ENCODE measurements around the gene KLF7. TPM values are rescaled to one million over a fixed set of nuclear protein-coding genes. Genes with fewer than 3 reads are reported as not detected.

The KLF7 gene
- total RNA-seq, 1 donor from 2014 or later, result 120 TPM

GRCh38 chr2:207131594-207131993 lies 34.2 kb downstream of the KLF7 start:
- H3K36me3 Mint-ChIP-seq (ENCODE audit: low read depth, unreplicated experiment), result peaks cover 42% of the 10 kb centered on the region
- no peak overlapping the region for H3K4me3 Mint-ChIP-seq (ENCODE audit: unreplicated experiment)
- DNase-seq (ENCODE audit: low spot score), result no peak
- H3K9me3 Mint-ChIP-seq (ENCODE audit: unreplicated experiment), result no peaks in the 10 kb centered on the region
- peak overlapping the region; percentile 19 for H3K27ac Mint-ChIP-seq (ENCODE audit: unreplicated experiment)
- TF ChIP-seq CTCF (IDR thresholded peaks at IDR 0.05; ENCODE audit: unreplicated experiment), result no peak
- H3K27me3 Mint-ChIP-seq (ENCODE audit: unreplicated experiment), result peaks cover 2% of the 10 kb centered on the region
- peaks cover 63% of the 10 kb centered on the region for H3K4me1 Mint-ChIP-seq (ENCODE audit: unreplicated experiment)

- no peak for TF ChIP-seq CTCF (IDR thresholded peaks at IDR 0.05; ENCODE audit: unreplicated experiment)
- peaks cover 2% of the 10 kb centered on the region for H3K27me3 Mint-ChIP-seq (ENCODE audit: unreplicated experiment)
- H3K36me3 Mint-ChIP-seq (ENCODE audit: low read depth, unreplicated experiment), result peaks cover 41% of the 10 kb centered on the region
- peaks cover 60% of the 10 kb centered on the region for H3K4me1 Mint-ChIP-seq (ENCODE audit: unreplicated experiment)
- DNase-seq (ENCODE audit: low spot score), result no peak
- H3K4me3 Mint-ChIP-seq (ENCODE audit: unreplicated experiment), result no peak overlapping the region
- no peak overlapping the region for H3K27ac Mint-ChIP-seq (ENCODE audit: unreplicated experiment)
- H3K9me3 Mint-ChIP-seq (ENCODE audit: unreplicated experiment), result no peaks in the 10 kb centered on the region
Observed at GRCh38 chr2:207130958-207131521, 34.7 kb downstream of the KLF7 start.

- Mint-ChIP-seq H3K4me3 (ENCODE audit: unreplicated experiment) (no peak overlapping the region), H3K4me1 (ENCODE audit: unreplicated experiment) (peaks cover 56% of the 10 kb centered on the region), H3K9me3 (ENCODE audit: unreplicated experiment) (no peaks in the 10 kb centered on the region), H3K27me3 (ENCODE audit: unreplicated experiment) (peaks cover 2% of the 10 kb centered on the region), H3K27ac (ENCODE audit: unreplicated experiment) (no peak overlapping the region), H3K36me3 (ENCODE audit: low read depth, unreplicated experiment) (peaks cover 41% of the 10 kb centered on the region)
- no peak for DNase-seq (ENCODE audit: low spot score)
- no peak for TF ChIP-seq CTCF (IDR thresholded peaks at IDR 0.05; ENCODE audit: unreplicated experiment)
Observed at GRCh38 chr2:207129821-207130220, 35.9 kb downstream of the KLF7 start.

GRCh38 chr2:207128867-207129266 lies 36.9 kb downstream of the KLF7 start:
- Mint-ChIP-seq H3K27ac (ENCODE audit: unreplicated experiment) (no peak overlapping the region), H3K4me1 (ENCODE audit: unreplicated experiment) (peaks cover 56% of the 10 kb centered on the region), H3K4me3 (ENCODE audit: unreplicated experiment) (no peak overlapping the region), H3K9me3 (ENCODE audit: unreplicated experiment) (no peaks in the 10 kb centered on the region), H3K27me3 (ENCODE audit: unreplicated experiment) (no peaks in the 10 kb centered on the region), H3K36me3 (ENCODE audit: low read depth, unreplicated experiment) (peaks cover 40% of the 10 kb centered on the region)
- DNase-seq (ENCODE audit: low spot score), result no peak
- TF ChIP-seq CTCF (IDR thresholded peaks at IDR 0.05; ENCODE audit: unreplicated experiment), result no peak

- peaks cover 53% of the 10 kb centered on the region for H3K4me1 Mint-ChIP-seq (ENCODE audit: unreplicated experiment)
- no peak for TF ChIP-seq CTCF (IDR thresholded peaks at IDR 0.05; ENCODE audit: unreplicated experiment)
- no peaks in the 10 kb centered on the region for H3K9me3 Mint-ChIP-seq (ENCODE audit: unreplicated experiment)
- peaks cover 4% of the 10 kb centered on the region for H3K27me3 Mint-ChIP-seq (ENCODE audit: unreplicated experiment)
- peaks cover 47% of the 10 kb centered on the region for H3K36me3 Mint-ChIP-seq (ENCODE audit: low read depth, unreplicated experiment)
- no peak for DNase-seq (ENCODE audit: low spot score)
- peak overlapping the region; percentile 29 for H3K4me3 Mint-ChIP-seq (ENCODE audit: unreplicated experiment)
- H3K27ac Mint-ChIP-seq (ENCODE audit: unreplicated experiment), result no peak overlapping the region
Observed at GRCh38 chr2:207126724-207127308, 38.9 kb downstream of the KLF7 start.

Measured in endothelial cell (in vitro differentiated cells).